Glutamatergic neuron (in vitro differentiated cells): ENCODE results near the gene GSG1L2. TPM values are rescaled to one million over a fixed set of nuclear protein-coding genes. Genes with fewer than 3 reads are reported as not detected.

Experiments
- DNase-seq: peaks from one replicate; pipeline ENCODE4 v3.0.0; 2022
- H3K27ac Mint-ChIP-seq: one replicate; pipeline ENCODE4 v1.8.0; 2020; ENCODE audit warnings: mild to moderate bottlenecking, mixed read lengths, inconsistent platforms; ENCODE audit not compliant: unreplicated experiment
- H3K27me3 Mint-ChIP-seq: one replicate; pipeline ENCODE4 v1.8.0; 2020; ENCODE audit warnings: mild to moderate bottlenecking, moderate library complexity, mixed read lengths, inconsistent platforms; ENCODE audit not compliant: unreplicated experiment
- H3K36me3 Mint-ChIP-seq: one replicate; pipeline ENCODE4 v1.8.0; 2020; ENCODE audit warnings: mild to moderate bottlenecking, mixed read lengths, inconsistent platforms; ENCODE audit not compliant: unreplicated experiment
- H3K4me1 Mint-ChIP-seq: one replicate; pipeline ENCODE4 v1.8.0; 2020; ENCODE audit warnings: mild to moderate bottlenecking, low read depth, mixed read lengths, inconsistent platforms; ENCODE audit not compliant: unreplicated experiment
- H3K4me3 Mint-ChIP-seq: one replicate; pipeline ENCODE4 v1.8.0; 2020; ENCODE audit warnings: mild to moderate bottlenecking, mixed read lengths, inconsistent platforms; ENCODE audit not compliant: unreplicated experiment
- H3K9me3 Mint-ChIP-seq: one replicate; pipeline ENCODE4 v1.8.0; 2020; ENCODE audit warnings: mild to moderate bottlenecking, moderate library complexity, mixed read lengths, inconsistent platforms; ENCODE audit not compliant: unreplicated experiment
- CTCF ChIP-seq: fragments of 200-600 bp; sonication (generic); IDR thresholded peaks from one replicate; pipeline ENCODE4 v1.5.0; 2021; ENCODE audit not compliant: partially characterized antibody, unreplicated experiment
- total RNA-seq: library from RNA; stranded (reverse); fragmentation: NEBNext Ultra II Directional; extraction: Animal tissue kit (Norgen Biotek cat#: 25700); gene quantifications from one replicate; pipeline ENCODE4 v1.2.1, GENCODE V29; 2021; ENCODE audit not compliant: unreplicated experiment

GSG1L2 gene
- total RNA-seq, 1 donor from 2014 or later: not detected

- H3K4me3 Mint-ChIP-seq: no peak overlapping the region
- no peaks in the 10 kb centered on the region for H3K4me1 Mint-ChIP-seq
- DNase-seq: no peak
- H3K9me3 Mint-ChIP-seq: peaks cover 2% of the 10 kb centered on the region
- peaks cover 2% of the 10 kb centered on the region for H3K27me3 Mint-ChIP-seq
- TF ChIP-seq CTCF: no peak
- no peaks in the 10 kb centered on the region for H3K36me3 Mint-ChIP-seq
- no peak overlapping the region for H3K27ac Mint-ChIP-seq
Observed at GRCh38 chr17:9806699-9807098, 15.2 kb downstream of the GSG1L2 start.

DNA sequence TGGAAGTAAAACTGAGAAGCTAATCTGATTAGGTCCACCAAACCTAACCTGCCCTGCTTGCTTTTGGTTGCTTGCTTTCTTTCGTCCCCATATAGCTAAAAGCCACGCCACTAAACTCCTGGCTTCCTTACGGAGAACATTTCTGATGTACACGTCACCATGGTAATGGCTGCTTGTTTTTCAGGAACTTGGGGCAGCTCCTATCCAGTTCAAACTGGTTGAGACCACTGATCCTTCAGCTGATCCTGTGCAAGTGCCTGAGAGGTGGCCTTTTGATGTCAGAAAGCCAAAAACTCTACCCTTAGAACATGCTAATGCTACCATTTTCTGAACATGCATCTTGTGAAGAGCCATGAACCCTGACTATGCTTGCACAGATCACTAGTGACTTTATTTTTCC, 16.1 kb downstream of the GSG1L2 start:
- DNase-seq: no peak
- no peak for TF ChIP-seq CTCF
- H3K4me1 Mint-ChIP-seq: no peaks in the 10 kb centered on the region
- peaks cover 2% of the 10 kb centered on the region for H3K27me3 Mint-ChIP-seq
- no peaks in the 10 kb centered on the region for H3K36me3 Mint-ChIP-seq
- H3K4me3 Mint-ChIP-seq: no peak overlapping the region
- no peak overlapping the region for H3K27ac Mint-ChIP-seq
- peaks cover 2% of the 10 kb centered on the region for H3K9me3 Mint-ChIP-seq

GRCh38 chr17:9802697-9803096, 19.2 kb downstream of the GSG1L2 start:
- H3K27ac Mint-ChIP-seq: no peak overlapping the region
- no peaks in the 10 kb centered on the region for H3K9me3 Mint-ChIP-seq
- H3K36me3 Mint-ChIP-seq: no peaks in the 10 kb centered on the region

DNA sequence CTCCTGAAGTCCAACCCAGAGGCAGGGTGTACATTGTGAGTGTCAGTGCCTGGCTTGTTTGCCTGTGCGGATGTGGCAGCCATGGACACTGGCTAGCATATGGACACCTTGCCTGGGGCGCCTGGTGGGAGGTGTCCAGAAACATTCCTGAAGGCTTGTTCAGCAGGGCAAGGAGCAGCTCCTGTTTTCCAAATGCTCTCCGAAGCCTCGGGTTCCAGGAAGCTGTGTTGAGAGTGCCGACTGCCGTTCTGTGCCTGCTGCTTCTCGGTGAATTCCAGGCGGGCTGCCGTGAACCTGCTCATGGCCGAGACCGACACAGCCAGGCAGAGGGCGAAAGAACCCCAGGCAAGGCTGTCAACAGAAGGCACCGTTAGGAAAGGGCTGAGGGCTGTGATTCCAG, 19.6 kb downstream of the GSG1L2 start:
- Mint-ChIP-seq H3K9me3 (no peaks in the 10 kb centered on the region), H3K36me3 (no peaks in the 10 kb centered on the region), H3K4me3 (no peak overlapping the region), H3K27ac (no peak overlapping the region), H3K27me3 (no peaks in the 10 kb centered on the region), H3K4me1 (no peaks in the 10 kb centered on the region)
- no peak for DNase-seq
- no peak for TF ChIP-seq CTCF

More at GRCh38 chr17:9802697-9803096, 19.2 kb downstream of the GSG1L2 start:
- H3K4me3 Mint-ChIP-seq: no peak overlapping the region
- no peaks in the 10 kb centered on the region for H3K4me1 Mint-ChIP-seq
- TF ChIP-seq CTCF: no peak
- H3K27me3 Mint-ChIP-seq: no peaks in the 10 kb centered on the region
- DNase-seq: no peak

- H3K36me3 Mint-ChIP-seq: no peaks in the 10 kb centered on the region
- H3K27me3 Mint-ChIP-seq: no peaks in the 10 kb centered on the region
- TF ChIP-seq CTCF: no peak
- H3K27ac Mint-ChIP-seq: no peak overlapping the region
- H3K9me3 Mint-ChIP-seq: no peaks in the 10 kb centered on the region
- no peak for DNase-seq
- H3K4me3 Mint-ChIP-seq: no peak overlapping the region
- no peaks in the 10 kb centered on the region for H3K4me1 Mint-ChIP-seq
Observed at GRCh38 chr17:9801505-9801904, 20.4 kb downstream of the GSG1L2 start.
